NCI-H460 (cell line): ENCODE results near the gene RASGRP2. TPM values are rescaled to one million over a fixed set of nuclear protein-coding genes. Genes with fewer than 3 reads are reported as not detected.

Experiments
- DNase-seq: peaks from one replicate; pipeline ENCODE4 v3.0.0-alpha.2; 2016; ENCODE audit warnings: low read depth; ENCODE audit errors: extremely low read depth
- total RNA-seq: library from RNA; depleted of rRNA; stranded (reverse); fragments of >200 nt; shearing (Covaris generic); gene quantifications from 2 replicates; pipeline ENCODE4 v1.2.3, GENCODE V29; 2014

The RASGRP2 gene
- total RNA-seq, 1 experiment from 2014 or later = not detected

DNA sequence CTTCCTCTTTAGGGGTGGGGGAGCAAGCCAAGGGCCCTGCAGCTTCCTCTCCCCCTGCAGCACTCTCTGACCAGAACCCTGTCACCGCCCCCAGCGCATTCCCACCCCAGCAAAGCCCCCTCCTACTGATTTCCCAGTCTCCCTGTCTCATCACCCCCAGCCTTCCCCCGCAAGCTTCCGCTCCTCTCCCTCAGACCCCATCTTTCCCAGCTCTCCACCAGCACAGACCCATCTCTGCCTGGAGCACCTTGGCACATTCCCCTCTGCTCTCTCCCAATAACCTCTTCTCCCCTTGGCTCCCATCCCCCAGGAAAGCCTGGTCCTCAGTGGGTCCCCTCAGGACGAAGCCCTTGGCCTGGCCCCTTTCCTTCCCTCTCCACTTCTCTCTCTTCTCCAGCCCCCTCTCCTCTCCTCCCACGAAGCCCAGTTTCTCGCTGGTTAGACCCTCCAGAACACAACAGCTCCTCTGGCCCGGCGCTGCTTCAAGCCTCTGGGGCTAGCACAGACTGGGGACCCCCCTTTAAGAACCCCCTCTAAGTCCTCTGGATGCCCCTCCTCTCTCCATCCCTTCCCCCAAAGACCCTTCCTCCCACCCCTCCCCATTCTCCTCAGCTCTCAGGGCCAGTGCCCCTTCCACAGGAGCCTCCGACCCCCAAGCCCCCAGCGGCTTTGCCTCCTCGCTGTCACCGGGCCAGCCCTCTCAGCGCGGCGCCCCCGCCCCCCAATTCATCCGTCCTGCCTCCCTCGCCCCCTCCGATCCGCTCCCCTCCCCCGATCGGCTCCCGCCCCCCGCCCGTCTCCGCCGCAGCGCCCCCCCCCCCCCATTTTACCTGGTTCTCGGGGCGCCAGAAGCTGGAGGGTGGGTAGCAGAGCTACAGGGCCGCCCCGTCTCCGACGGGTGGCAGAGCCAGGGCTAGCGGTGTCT is 21.5 kb downstream of the RASGRP2 start:
- DNase-seq = no peak

DNA sequence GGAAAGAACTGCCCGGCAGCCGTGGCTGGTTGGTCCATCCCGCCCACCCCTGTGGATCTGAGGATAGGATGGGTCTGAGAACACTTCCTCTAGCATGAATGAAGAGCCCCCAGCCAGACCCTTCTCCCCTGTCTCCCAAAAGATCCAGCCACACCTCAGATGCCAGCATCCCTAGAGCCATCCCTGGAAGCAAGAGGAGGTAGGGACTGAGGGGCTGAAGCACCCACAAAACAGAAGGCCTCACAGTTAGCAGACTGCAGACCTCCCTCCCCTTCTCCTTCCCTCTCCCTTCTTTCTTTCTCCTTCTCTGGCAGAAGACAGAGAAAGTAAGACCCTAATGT is 22.6 kb downstream of the RASGRP2 start:
- no peak for DNase-seq

DNA sequence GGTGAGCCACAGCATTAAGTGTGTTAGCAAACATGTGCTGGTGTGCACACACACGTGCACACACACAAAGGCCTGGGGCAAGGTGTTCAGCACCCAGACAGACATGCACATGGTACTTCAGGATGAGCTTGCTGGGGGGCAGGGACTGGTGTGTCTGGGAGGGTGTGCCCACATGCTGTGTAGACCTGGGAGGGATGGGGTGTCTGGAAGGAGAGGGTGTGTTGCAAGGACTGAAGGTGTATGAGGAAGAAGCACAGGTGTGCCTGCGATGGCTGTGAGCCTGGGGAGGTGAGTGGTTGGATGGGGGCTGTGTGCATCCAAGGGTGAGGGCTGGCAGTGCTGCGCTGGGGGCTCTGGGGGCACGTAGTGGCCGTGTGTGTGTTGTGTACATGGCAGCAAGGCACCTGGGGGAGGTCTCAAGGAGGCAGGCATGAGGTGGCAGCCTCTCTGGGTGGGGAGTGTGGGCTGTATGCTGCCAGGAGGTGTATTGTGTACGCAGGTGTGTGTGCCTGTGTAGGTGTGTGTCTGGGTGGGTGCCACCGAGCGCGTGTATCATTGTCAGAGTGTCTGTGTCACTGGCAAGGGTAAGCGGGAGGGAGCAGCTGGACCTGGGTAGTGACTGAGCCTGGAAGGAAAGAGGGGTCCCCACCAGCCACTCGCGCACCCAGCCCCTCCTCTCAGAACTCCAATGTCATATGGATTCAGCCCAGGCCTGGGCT is 23.1 kb downstream of the RASGRP2 start:
- no peak for DNase-seq

DNA sequence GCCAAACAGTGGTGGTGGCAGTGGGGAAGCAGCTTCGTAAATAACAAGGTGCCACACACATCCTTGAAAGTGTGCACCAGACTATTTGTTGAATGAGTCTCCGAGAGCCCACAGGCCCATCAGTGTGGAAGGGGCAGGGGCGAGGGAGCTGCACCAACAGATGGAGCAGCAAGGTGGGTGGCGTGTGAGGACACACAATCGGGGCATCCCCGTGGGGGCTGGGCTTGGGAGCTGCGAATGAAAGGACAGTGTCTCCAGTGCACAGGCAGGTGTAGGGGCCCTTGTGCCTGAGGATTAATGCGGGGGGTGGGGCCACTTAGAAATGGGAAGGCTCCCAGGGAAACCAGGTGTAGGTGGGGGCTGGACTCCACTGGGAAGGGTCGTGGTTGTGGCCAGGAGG is 23.8 kb downstream of the RASGRP2 start:
- DNase-seq = no peak

DNA sequence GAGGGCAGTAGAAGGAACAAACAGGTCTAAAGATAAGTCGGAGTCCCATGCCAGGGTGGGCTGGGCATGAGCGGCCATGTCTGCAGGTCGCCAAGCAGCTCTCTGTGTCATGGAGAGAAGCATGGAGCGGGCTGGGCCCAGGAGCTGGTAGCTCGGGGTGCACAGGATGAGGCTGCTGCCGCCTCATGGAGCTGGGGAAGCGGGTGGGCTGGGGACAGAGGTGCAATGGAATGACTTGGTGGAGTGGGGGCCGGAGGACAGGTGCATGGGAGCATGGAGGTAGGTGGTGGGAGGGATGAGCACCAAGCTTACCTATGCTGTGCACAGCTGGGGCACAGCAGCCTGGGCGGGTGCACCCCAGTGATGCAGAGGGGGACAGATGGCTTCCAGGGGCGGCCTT is 24.5 kb downstream of the RASGRP2 start:
- DNase-seq = no peak

DNA sequence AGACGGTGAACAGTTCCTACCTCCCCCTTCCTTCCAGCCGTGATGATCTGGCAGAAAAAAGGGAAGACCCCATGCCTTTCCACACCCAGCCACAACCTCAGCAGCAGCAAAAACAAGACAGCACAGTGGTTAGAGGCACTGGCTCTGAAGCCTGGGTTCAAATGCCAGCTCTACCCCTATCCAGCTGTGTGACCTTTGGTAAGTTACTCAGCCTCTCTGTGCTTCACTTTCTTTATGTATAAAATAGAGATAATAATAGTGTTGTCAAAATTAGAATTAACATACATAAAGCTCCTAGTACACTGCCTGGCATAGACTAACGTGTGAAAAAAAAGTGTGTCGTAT is 25.2 kb downstream of the RASGRP2 start:
- DNase-seq = no peak

DNA sequence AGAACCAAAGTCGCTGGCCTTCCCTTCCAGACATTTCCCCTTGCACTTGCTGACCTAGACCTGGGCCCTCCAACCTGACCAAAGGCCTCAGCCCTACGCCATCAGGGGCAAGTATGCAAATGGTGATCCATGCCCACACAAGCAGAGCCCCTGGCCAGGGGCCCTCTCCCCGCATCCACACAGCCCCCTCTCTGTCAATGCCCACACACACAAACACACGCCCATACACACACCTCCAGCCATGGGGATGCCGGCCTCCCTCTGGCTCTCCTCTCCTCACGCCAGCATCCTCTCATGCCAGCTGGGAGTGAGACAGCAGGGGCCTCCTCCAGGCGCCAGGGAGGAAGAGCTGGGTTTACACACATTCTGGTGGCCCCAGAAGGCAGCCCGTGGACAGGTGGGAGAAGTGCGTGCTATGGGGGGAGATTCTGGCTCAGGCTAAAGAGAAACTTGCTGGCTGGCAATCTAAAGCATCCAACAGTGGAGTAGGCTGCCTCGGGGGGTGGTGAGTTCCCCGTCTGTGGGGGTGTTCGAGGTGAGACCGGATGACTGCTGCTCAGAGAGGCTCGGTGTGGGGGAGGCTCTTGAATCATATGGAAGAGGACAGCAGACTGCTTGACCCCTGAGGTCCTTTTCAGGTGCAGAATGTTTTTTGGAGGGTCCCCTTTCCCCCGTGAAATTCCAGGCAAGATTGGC is 25.7 kb downstream of the RASGRP2 start:
- DNase-seq = no peak

DNA sequence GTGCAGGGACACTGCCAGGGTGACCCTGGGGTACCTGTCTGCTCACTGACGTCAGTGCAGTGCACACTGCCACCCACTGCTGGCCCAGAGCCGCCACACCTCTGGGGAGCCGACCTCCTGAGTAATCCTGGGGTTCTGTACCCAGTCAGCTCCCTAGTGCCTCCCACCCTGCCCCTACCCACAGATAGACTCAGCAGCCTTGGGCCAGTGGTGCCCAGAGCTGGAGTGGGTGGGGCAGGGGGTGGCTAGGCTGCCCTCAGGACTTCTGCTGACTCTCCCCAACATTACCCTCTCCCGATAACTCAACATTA is 26.7 kb downstream of the RASGRP2 start:
- DNase-seq = no peak

DNA sequence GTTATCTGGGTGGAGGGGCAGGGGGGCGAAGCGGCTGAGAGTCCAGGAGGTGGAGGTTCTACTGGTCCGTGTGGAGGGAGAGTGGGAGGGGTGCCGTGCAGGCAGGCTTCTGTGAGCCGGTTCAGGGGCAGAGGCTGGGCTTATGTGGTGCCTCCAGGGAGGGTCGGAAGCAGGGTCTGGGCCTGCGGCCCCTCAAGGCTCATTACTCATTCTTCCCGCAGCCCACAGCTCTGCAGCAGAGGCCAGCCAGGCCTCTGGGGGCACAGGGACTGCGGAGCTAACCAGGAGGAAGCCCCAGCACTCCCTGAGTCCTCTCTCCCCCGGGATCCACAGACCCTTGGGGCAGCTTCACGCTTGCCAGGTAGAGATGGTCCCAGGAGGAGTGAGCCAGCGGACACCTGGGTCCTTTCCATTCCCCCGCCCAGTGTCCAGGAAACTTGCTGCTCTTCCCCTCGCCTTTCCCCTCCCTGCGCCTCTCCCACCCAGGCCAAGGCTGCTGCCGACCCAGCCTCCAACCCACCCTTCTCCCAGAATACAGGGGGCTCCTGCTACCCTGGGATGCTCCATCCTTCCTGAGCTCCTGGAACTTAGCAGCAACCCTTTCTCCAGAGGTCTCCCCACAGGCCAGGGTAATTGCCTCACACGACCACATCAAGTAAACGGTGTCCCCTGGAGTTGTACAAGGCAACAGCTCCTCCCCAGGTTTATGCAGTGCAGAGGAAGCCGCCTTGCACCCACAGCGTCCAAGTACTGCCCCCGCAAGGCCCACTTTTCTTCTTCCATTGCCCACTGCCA is 27.3 kb downstream of the RASGRP2 start:
- DNase-seq = no peak

DNA sequence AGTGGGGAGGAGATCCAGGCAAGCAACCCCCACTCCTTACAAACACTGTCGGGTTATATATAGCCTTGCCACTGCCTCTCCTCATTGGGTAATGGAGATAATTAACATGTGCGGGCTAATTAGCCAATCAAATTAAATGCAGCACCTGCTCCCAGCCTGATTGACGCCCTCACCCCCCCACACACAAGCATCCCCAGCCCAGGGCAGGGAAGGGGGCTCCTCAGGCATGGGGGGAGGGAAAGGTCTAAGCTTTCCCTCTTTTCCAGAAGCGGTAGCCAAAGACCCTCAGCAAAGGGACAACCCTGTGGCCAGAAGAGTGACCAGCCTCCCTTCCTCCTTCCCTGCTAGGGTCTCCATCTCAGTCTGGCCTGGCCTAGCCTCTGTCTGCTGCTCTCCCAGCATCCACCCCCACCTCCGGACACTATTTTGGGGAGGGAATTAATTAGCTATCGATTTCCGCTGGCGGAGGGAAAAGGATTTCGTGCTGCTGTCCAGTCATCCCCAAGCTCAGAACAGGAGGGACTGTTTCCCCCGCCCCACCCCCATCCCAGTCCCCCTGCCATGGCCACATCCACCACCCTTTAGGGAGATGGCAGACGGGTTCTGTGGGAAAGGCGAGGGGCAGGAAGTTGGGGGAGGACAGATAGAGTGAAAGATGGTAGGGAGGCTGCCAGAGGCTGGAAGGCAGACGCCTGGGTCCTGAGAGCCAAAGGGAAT is 28.0 kb downstream of the RASGRP2 start:
- DNase-seq = no peak

DNA sequence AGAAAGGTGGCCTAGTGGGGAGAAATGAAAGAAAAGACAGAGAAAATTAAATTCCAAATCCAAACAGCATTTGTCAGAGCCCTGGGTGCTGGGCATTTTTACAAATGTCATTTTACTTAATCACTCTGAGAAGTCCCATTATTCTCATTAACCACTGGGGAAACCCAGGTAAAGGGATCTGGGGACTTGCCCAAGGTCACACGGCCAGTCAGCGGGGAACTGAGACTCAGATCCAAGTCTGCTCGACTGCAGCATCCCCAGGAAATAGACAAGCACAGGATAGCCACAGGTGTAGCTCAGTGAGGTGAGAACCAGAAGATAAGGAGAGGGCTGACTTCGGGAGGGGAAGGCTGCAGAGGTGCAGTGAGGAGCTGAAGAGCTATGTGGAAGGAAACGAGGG is 28.8 kb downstream of the RASGRP2 start:
- DNase-seq = no peak

DNA sequence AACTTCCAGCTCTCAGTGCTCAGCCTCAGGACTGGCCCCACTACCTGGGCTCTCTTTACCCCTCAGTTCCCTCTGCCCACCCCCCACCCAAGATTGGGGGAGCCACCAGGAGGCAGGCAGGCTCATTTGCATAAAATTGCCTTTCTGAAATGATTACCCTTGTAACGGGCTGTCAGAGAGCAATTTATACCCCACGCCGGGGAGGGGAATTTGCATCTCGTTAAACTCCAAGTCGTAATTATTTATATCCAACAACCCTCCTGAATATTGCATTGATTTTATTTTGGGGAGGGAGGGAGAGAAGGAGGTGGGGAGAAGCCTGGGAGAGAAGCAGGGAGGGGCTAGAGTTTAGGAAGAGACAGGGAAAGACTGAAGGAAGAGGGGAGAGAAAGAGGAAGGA is 29.3 kb downstream of the RASGRP2 start:
- DNase-seq = no peak

DNA sequence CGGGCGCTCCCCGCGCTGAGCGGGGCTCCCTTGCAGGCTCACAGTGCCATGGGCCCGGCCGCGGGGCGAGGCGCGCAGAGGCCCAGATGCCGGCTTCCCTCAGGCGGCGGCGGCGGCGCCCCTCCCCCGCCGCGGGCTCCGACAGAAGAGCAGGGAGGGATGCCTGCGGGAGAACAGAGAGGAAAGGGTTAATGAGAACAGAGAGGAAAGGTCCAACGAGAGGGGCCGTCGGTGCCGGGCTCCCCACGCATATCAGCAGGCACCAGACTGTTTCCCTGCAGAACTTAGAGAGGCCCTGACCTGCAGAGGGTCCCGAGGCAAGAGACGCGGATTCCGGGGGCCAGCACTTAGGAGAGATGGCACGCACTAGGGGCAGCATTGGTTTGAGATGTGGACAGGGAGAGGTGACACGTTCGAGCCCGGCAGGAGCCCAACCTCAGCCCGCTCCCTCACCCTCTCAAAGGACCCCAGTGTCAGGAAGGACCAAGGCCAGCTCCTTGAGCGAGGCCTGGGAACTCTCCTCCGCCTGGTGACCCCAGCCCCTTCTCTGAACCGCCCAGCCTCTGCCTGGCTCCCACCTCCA is 30.1 kb downstream of the RASGRP2 start:
- no peak for DNase-seq

DNA sequence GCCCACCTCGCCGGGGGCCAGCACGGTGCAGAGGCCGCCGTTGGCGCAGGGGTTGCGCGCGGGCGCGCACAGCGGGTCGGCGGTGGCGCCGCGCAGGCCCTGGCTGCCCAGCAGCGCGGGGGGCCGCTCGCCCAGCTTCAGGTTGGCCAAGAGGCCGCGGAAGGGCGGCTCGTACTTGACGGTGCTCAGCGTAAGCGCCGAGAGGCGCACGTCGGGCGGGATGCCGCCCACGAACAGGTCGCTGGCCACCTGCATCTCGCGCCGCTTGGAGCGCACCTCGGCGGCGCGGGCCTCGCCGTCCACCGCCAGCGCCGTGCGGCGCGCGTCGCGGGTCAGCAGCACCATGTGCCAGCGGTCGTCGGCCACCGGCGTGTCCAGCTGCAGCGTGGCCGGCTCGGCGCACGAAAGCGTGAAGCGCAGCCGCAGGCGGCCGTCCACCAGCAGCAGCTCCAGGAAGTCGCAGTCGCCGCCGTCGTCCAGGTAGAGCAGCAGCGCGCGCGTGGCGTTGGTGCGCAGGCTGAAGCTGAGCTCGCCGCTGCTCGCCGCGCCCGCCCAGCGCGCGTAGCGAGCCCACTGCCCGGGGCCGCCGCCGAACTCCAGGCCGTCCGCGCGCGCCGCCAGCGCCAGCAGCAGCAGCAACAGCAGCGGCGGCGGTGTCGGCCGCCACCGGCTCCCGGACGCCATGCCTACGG is 30.8 kb downstream of the RASGRP2 start:
- DNase-seq = no peak

DNA sequence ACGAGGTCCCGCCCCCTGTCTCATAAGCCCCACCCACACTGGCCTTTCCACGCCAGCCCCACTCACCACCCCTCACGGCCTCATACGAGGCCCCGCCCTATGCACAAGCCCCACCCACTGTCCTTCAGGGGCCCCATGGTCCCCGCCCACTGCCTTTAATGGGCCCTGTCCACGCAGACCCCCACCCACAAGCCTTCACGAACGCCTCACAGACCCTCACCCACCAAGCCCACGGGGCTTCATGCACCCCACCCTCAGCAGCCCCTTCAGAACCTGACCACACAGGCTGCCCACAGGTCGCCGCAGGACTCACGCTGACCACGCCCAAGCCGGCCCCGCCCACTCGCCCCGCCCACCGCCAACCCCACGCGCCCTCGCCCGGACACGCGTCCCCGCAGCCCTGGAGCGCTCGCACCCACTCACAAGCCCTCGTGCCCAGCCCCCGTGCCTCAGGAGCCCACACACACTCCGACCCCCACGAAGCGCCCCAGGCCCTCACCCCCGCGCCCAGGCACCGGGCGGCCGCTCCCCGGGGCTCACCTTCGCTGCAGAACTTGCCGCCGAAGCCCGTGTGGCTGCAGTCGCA is 31.4 kb downstream of the RASGRP2 start:
- no peak for DNase-seq

DNA sequence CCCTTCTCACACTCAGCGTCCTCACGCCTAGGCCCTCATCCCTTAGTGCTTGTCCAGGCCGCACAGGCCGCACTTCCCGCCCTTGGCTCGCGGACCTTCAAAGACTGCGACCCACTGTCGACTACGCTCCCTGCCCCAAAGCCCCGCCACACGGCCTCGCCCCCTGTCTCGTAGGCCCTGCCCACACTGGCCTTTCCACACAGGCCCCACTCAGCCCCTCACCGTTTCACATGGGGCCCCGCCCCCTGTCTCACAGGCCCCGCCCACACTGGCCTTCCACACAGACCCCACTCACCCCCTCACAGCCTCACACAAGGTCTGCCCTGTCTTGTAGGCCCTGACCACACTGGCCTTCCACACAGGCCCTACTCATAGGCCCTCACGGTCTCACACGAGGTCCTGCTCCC is 32.0 kb downstream of the RASGRP2 start:
- DNase-seq = no peak

DNA sequence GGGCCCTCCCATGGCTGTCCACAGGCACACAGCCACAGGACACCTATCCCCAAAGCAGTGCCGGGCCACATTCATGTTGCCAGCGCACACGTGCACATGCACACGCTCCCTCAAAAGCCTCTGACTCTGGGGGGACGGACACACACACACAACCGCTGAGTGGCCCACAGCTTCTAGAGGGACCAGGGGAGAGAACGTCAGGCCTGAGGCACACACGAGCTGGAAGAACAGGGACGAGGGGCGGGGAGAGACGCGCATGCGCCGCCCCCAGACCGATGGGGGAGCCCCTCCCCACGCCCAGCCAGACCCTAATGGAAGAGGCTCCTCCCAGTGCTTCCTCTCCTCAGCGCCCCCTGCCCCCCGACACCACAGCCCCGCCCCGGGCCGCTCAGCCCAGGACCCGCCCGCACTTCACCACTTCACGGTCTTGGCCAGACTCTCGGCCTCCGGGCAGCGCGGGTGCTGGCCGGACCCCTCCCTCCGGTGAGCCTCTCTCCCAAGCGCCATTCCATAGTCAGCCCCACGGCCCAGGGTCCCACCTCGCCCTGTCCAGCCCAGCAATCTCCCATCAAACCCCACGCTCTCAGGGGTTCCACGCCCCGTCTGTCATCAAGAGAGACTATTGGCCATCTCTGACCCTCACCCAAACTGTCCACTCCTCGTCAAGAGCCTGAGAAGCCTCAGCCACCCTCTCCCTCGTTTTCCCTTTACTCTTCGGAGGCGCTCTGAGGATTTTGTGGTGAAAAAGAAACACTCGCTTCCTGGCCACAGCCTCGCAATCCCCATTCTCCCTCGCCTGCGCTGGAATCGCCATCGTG is 32.6 kb downstream of the RASGRP2 start:
- DNase-seq = no peak
